ENCODE measurements around the gene PNRC1.
A peak's percentile ranks its signal among the peaks of the same experiment; 100 is the strongest.
"Not testable (repeated sequence)": the region's sequence is repeated elsewhere in the genome, so short reads cannot be mapped to it uniquely, and the experiment has no call there.

The PNRC1 gene

DNA sequence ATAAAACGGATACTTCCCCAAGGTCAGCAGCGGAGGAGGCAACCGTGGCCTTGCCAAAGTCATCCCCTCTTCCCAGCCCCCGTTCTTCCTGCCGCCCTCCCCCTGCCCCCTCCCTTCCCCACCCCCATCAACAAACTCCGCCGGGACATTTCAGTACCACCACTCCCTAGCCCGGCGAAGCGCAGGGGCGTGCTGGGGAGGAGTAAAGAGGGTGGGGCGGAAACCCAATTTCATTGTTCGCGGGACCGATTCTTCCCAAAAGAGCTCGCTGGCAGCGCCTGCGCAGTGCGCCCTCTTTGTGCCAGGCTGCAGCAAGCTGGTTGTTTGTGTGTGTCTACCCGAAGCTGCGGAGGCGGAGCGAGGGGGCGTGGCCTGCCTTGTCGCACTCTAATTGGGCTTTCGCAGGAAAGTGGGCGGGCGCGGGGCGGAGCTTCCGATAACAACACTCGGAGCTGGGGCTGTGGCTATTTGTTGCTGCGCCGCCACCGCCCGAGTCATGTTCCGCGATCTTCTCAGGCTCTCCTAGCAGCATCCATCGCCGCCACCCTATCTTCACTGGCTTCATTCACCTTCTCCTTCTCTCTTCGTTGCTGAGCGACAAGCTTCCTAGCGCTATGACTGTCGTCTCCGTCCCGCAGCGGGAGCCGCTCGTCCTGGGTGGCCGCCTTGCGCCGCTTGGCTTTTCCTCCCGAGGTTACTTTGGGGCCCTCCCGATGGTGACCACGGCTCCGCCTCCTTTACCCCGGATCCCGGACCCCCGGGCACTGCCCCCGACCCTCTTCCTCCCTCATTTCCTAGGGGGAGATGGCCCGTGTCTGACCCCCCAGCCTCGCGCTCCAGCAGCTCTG is at the start of gene PNRC1:
PNRC1 (plus strand) TSS at position 471 of the 848 bp plus-strand sequence; CDS start at position 615, 144 bp downstream.
- DNase-seq, result peak; percentile 91

DNA sequence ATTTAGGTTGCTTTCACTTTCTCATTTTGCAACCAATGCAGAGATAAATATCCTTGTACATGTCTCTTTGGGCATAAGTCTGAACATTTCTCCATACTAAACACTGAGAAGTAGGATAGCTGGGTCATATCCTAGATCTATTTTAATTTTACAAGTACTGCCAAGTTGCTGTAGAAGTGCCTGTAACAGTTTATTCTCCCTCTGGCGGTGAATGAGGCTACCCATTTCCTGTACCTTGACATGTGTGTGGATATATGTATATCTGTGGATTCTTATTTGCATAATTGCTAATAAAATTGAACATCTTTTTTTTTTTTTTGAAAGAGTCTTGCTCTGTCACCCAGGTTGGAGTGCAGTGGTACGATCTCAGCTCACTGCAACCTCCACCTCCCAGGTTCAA is 48.0 kb upstream of the PNRC1 start:
- DNase-seq, result no peak

DNA sequence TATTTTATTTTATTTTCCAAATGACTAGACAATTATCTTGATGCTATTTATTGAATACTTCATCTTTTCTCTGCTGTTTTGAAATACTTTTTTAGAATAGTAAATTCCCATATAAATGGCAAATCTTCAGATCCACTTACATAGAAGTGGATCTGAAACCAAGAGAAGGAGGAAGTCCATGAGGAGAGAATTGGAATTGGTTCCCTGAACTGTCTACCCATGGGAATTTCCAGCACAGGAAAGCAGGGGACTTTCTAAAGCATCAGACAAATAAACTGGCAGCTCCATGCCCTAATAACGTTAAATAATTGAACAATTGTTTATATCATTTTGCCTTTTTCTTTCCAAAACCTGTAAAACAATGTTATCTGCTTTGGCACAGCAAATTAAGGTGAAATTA is 47.1 kb upstream of the PNRC1 start:
- no peak for DNase-seq

DNA sequence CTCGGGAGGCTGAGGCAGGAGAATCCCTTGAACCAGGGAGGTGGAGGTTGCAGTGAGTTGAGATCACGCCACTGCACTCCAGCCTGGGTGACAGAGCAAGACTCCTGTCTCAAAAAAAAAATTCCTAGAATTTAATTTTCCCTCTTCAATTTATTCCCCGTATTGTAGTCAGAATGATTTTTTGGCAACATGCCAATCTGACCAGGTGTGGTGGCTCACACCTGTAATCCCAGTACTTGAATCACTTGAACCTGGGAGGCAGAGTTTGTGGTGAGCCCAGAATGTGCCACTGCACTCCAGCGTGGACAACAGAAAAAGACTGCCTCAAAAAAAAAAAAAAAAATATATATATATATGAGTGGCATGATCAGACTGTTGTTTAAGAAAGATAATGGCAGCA is 46.4 kb upstream of the PNRC1 start:
- DNase-seq, result not testable (repeated sequence)

DNA sequence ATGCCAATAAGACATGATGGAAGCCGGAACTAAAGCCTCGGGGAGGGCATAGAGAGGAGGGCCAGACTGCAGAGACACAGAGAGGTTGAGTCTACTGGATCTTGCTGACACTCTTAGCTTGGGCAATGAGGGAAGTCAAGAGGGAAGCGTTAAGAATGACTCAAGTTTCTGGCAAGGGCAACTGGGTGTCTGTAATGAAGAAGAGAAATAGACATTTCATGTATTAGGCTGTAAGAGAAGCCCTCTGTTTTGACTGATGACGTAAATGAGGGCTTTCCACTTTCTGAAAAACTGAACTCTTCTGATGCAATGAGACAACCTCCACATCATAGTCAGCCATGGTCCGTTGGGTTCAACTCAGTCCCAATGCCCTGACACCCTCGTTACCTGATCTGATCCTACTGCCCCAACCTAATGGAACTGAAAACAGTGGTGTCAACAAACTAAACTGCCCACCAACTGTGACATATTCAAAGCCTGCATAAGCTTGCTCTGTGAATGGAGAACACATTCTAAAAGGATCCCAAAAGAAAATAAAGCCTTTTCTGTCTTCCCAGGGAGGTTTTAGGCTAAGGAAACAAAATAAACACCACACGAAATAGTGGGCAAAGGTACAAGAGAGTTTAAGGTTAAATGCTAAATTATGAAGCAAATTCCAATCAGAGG is 45.8 kb upstream of the PNRC1 start:
- DNase-seq, result no peak

DNA sequence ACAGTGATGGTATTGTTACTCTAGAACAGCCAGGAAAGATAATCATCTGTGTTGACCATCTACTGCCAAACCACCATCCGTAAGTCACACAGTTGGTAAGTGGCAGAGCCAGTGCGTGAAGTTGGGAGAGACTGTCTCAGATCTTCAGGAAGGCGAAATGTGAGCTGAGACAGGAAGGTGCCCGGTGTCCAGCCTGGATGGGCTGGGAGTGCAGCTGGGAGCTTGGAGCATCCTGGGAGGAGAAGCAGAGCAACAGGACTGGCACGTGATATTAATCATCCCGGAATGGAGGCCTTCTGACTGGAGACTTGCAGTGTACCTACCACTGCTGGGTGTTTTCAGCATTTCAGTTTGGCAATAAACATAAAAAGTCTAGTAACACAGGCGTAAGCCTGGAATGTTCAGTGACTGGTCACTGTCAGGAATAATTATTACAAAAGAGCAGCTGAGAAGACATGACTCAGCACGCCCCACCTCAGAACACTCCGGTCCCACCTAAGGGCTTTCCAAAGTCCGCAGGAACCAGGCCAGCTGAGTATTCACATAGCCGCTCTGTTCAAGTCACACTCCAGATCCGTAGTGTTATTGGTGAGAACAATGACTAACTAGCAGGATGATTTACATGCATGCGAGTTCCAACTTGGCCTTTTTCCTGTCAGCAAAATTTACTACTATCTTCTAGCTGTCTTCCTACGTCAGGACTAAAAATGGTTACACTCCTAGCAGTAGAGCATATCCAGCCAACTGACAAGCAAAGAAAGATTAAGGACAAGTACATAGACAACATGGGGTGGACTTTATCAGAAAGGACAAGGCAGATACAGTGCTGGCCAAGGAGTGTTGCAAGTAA is 45.1 kb upstream of the PNRC1 start:
- no peak for DNase-seq

DNA sequence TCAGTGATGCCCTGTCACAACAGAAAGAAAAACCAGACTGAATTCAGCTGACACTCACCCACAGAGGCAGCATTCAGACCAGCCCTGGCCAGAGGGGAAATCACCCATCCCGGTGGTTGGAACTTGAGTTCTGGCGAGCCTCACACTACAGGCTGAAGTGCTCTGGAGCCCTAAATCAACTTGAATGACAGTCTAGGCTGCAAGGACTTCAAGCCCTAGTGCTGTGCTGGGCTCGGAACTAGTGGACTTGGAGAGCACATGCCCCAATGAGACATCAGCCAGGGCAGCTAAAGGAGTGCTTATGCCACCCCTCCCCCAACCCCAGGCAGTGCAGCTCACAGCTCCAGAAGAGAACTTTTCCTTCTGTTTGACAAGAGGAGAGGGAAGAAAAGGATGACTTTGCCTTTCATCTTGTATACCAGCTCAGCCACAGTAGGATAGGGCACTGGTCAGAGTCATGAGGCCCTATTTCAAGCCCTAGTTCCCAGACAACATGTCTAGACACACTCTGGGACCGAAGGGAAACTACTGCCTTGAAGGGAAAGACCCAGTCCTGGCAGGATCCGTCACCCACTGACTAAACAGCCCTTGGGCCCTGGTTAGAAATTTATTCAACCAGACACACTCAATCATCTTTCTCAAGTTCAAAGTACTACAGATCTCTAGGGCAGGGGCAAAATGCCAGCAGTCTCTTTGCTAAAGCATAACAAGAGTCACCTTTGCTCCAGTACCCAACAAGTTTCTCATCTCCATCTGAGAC is 43.2 kb upstream of the PNRC1 start:
- no peak for DNase-seq

DNA sequence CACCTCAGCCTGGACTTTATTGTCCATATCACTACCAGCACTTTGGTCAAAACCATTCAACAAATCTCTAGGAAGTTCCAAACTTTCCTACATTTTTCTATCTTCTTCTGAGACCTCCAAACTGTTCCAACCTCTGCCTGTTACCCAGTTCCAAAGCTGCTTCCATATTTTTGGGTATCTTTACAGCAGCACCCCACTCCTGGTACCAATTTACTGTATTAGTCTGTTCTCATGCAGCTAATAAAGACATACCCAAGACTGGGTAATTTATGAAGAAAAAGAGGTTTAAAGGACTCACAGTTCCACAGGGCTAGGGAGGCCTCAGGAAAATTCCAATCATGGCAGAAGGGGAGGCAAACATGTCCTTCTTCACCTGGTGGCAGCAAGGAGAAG is 42.7 kb upstream of the PNRC1 start:
- not testable (repeated sequence) for DNase-seq

DNA sequence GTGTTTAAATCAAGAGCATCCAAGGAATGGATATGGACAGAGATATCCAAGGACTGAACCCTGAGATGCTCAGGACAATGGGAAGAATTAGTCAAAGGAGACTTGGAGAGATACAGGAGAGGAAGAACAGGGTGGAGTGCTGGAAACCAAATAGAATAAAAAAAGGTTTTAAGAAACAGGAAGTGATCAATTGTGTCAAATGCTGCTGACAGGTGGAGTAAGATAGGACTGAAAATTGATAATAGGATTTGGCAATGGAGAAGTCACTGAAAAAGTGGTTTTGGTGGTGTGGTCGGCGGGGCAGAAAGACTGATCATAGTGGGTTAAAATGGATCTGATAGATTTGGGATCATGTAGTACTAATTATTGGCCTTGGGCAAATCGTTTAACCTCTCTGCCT is 37.9 kb upstream of the PNRC1 start:
- no peak for DNase-seq

DNA sequence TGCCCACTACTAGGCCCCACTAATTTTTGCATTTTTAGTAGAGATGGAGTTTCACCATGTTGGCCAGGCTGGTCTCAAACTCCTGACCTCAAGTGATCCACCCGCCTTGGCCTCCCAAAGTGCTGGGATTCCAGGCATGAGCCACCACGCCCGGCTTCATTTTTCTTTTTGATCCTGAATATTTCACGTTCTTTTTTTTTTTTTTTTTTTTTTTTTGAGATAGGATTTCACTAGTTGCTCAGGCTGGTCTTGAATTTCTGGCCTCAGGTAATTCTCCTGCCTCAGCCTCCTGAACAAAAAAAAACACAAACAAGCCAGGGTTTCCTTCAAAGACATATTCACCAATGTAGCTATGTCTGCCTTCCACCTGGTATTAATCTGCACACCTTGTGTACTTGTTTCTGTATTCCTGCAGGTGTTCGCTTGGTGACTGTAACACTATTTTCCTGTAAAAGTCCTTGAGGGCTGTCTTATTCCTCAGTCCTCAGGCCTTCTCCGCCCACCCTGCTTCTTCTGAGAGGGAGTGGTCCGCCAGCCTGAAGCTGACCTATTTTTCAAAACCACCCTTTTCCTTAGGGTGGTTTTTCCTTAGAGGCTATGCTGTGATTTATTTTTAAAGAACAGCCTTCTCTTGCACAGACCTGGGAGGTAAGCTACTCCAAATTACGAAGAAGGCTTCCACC is 36.1 kb upstream of the PNRC1 start:
- no peak for DNase-seq

DNA sequence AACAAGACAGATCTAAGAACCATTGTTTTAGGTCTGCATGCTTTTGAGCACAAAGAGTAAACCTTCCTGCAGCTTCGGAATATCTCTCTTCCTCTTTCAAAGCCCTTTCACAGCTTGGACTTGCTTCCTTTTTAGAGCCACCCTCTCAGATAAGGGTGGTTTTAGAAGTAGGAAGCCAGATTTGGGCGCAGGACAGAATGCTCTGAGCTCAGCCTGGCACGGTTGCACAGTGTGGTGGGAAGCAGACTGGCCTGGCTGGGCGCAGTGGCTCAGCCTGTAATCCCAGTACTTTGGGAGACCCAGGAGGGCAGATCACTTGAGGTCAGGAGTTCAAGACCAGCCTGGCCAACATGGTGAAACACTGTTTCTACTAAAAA is 35.6 kb upstream of the PNRC1 start:
- no peak for DNase-seq

DNA sequence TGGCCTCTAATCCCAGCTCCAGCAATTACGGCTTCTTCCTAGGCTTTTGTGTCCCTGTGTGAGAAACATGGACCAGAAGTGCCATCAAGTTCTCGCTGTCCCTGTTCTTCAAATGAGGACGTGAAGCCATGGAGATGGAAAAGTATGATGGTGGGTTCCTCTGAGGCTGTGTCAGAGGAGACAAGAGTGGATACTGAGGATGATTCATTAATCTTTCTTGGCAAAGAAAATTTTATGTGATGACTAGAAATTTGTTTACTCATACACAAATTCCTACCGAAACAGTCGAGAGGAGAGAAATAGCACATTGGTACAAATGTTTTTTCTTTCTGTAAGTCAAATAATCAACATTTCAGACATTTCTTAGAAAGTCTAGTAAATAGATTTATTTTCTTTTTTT is 35.0 kb upstream of the PNRC1 start:
- no peak for DNase-seq

DNA sequence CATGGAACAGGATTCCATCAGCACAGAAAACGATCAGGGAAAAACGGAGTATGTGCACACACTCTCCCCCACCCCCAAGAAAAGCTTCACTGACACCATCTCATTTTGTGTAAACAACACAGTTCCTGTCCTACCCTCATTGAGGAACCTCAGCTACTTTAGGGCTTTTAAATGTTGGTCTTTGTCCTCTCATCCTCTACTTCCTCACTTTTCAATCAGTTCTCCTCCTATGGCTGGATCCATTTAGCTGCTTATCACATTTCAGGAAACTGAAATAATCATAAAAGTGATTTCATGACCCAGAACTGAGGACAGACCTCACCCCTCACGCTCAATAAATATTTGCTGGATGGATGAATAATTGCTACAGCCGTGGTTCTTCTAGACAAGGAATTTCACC is 33.1 kb upstream of the PNRC1 start:
- DNase-seq, result no peak

DNA sequence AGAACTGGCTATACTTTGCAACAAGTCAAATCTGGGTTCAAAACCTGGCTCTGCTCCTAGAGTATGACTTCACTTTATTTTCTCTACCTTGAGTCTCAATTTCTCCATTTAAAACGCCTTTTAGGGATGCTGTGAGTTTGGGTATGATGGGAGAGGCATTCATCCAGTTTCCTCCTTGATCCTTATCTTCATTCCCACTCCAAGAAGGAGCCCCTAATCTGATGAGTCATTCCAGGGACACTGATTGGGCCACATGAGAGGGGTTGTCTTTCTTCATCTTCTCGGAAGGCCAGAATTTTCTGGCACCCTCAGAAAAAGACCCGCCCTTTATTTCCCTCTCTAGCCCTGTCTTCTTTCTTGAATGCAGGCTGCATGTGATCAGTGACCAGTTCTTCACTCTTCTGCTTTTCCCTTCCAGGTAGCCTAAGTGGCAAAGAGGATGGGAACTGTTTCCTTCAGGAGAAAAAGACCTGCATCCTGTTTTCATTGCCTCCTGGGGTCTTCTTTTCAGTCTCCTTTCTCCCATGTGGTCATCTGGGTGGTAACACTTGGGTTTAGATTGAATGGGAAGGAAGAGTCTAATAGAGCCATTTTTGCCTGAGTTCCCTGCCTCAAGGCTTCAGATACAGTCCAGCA is 32.1 kb upstream of the PNRC1 start:
- no peak for DNase-seq

DNA sequence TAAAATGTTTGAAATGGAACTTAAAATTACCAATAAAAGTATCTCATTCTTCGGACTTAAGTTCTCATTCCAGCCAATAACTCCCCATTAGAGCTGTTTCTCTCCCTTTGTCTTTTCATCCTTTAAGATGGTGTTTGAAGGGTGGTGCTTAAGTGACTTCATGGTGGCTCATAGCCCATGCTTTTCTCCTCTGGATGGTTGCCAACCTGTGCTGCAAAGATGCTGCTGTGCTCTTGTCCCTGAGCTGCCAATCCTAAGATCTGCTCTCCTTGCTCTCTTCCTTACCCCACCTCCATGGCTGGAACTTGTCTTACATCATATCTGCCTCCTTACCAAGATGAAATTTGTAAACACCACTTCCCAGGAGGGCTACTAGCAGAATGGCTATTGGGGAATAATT is 31.6 kb upstream of the PNRC1 start:
- DNase-seq, result no peak

DNA sequence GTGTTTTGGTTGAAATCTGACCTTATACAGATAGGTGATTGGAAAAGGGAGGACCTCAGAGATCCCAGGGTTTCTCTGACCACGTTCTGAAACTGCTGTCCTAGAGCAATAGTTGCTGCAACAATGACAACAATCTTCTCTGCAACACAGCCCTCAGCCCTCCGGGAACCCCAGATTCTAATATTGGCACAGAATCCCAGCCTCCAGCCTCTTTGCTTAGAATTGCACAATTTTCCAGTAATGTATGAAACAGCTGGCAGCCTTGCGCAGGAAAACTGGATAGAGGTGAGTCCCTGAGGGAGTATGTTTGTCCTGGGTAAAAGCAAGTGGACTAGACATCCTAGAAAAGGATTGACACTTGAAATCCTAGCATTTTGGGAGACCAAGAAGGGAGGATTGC is 30.4 kb upstream of the PNRC1 start:
- DNase-seq, result no peak

DNA sequence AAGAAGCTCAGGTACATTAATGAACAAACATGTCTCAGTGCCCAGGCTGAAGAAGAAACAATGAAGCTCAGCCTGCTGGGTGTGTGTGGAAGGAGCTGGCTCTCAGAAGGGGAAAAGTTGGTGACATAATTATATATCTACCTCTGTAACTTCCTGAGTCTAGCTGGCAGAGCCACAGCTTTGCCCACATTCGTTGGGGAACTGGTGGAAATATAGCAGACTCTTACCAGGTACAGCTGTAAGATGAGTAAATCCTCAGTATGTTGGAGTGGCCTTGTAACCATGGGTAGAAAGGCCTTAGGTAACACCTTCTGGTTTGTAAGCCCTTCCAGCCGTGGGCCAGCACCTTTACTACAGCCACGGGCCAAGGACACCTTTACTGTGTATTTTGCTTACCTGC is 29.9 kb upstream of the PNRC1 start:
- DNase-seq, result no peak

DNA sequence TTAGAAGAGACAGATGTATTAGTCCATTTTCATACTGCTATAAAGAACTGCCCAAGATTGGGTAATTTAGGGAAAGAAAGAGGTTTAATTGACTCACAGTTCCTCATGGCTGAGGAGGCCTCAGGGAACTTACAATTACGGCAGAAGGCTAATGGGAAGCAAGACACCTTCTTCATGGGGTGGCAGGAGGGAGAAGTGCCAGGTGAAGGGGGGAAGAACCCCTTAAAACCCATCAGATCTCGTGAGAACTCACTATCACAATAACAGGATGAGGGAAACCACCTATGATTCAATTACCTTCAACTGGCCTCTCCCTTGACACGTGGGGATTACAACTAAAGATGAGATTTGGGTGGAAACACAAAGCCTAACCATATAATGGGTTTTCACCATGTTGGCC is 28.9 kb upstream of the PNRC1 start:
- no peak for DNase-seq

DNA sequence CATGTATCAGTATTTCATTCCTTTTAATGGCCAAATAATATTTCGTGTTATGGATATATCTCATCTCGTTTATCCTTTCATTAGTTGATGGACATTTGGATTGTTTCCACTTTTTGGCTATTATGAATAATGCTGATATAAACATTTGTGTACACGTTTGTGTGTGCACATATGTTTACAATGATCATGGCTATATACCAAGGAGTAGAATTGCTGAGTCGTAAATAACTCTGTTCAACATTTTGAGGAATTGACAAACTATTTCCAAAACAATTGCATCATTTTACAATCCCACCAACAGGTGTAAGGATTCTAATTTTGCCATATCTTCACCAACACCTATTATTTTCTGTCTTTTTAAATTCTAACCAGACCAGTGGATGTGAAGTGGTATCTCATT is 26.3 kb upstream of the PNRC1 start:
- no peak for DNase-seq

DNA sequence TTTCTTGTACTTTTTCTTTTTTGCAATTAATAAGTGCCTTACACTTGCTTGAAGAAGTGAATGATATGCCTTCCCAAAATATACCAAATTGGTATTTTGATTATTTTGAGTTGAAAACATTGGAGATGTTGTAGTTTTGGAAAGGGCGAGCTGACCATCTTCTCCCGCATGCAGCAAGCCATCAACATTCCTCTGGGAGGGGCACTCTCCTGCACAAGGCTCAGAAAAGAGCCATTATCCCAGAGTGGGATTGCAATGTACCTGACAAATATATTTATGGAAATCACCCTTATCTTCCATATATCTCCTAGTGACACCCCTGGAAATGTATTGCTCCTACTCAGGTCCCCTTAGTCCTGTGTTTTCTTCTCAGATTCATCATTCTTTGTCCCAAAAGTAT is 22.8 kb upstream of the PNRC1 start:
- DNase-seq, result no peak

DNA sequence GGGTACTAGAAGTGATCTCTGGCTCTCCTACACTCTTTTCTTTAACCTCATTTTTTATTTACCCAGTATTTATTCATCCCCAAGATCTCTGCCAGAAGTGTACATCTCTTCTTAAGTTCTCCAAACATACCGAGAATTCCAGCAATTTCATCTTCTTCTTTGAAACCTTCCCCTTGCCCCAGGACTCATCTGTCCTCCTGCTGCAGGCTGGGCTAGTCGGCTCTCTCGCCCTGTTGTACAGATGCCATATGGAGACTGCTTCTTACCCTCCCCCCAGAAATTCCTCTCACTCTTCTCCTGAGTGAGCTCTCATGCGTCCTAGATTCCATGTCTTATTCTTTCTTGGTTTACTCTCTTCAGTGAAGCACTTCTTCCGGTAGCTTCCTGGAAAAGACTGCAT is 21.9 kb upstream of the PNRC1 start:
- no peak for DNase-seq

DNA sequence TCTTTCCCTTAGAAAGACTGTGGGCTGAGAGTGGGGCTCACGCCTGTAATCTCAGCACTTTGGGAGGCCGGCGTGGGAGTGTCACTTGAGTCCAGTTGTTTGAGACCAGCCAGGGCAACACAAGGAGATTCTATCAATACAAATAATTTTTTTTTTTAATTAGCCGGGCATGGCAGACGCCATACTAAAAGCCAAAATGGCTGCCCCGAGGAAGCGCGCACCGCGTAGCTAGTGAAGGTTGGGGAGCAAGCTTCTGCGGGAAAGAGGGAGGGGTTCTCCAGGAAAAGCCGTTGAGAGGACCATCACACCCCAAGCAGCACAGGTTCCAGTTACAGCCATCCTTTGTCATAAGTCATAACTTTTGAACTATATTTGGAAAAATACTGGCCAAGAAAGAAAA is 21.3 kb upstream of the PNRC1 start:
- no peak for DNase-seq

Measured in NCI-H1417 treated with DMSO at 0.1 percent for 48 hours (cell line).